Stomach (tissue), 4 donors: ENCODE results near the gene ANTXR1.

Experiments
- CTCF ChIP-seq, 7 experiments: fragments of 450-650 bp in 4 of 7; fragments of 200-600 bp in 3 of 7; sonication (generic) in 3 of 7; IDR thresholded peaks; one replicate each; pipeline ENCODE4 v1.5.1; 2016 to 2019; ENCODE audit warnings: antibody characterized with exemption in 7 of 7, control low read depth in 2 of 7, mild to moderate bottlenecking in 1 of 7
- POLR2AphosphoS5 ChIP-seq, 3 donors: sonication (generic); formaldehyde crosslinking; IDR thresholded peaks; one replicate each; pipeline ENCODE4 v1.6.1; 2016; ENCODE audit warnings: antibody characterized with exemption in 3 of 3

- TF ChIP-seq POLR2AphosphoS5 (IDR thresholded peaks at IDR 0.05) (no peak), CTCF (IDR thresholded peaks at IDR 0.05) (no peak)
Observed at GRCh38 chr2:69288429-69288828, 275.4 kb downstream of the ANTXR1 start.
